Endothelial cell of umbilical vein (primary cell): ENCODE data around the gene NUDCD3. TPM values are rescaled to one million over a fixed set of nuclear protein-coding genes. Genes with fewer than 3 reads are reported as not detected.

Experiments used
- BruUV-seq: library from RNA; stranded (reverse); fragments of 400-500 nt; replicated peaks from 2 replicates; lab custom pipeline; 2021; lab: Mats Ljungman, UMichigan
- CTCF ChIA-PET: fragments of 300-600, 350-600 bp; sonication (Branson Sonifier 250); formaldehyde crosslinking; loops from one replicate; lab custom pipeline; 2021; ENCODE audit warnings: antibody characterized with exemption, inconsistent platforms; lab: Charles Lee
- POLR2A ChIA-PET: fragments of 300-600, 350-600 bp; sonication (Branson Sonifier 250); formaldehyde crosslinking; loops from one replicate; lab custom pipeline; 2021; ENCODE audit warnings: antibody characterized with exemption, inconsistent platforms; lab: Charles Lee
- DNase-seq: peaks from one replicate; pipeline ENCODE4 v3.0.0-alpha.2; 2011; ENCODE audit warnings: low read depth, low spot score
- FAIRE-seq: peaks from 2 replicates; lab custom pipeline; 2011; peaks lifted over from hg19 to GRCh38; lab: Jason Lieb, UNC
- H2AFZ ChIP-seq: 2 replicates; pipeline ENCODE4 v1.6.0; 2012; ENCODE audit warnings: low read depth, low read length, control low read depth, inconsistent platforms
- H3K27ac ChIP-seq: 2 replicates; pipeline ENCODE4 v1.5.1; 2011; ENCODE audit warnings: low read depth, mild to moderate bottlenecking, control low read depth, low read length, moderate library complexity; ENCODE audit not compliant: insufficient read depth
- H3K27me3 ChIP-seq, 2 experiments: 2 replicates each; pipeline versions ENCODE4 v1.6.0 to v1.6.1; 2011; ENCODE audit warnings: low read length in 2 of 2, mixed read lengths in 1 of 2; ENCODE audit not compliant: control insufficient read depth in 2 of 2, insufficient read depth in 2 of 2
- H3K36me3 ChIP-seq, 2 experiments: 2 replicates in 1 of 2; 3 replicates in 1 of 2; pipeline ENCODE4 v1.5.1; 2011; ENCODE audit warnings: low read length in 2 of 2, mild to moderate bottlenecking in 1 of 2, moderate library complexity in 1 of 2; ENCODE audit not compliant: control insufficient read depth in 2 of 2, insufficient read depth in 2 of 2; ENCODE audit errors: extremely low read depth in 1 of 2
- H3K4me1 ChIP-seq: 3 replicates; pipeline ENCODE4 v1.5.1; 2011; ENCODE audit warnings: mild to moderate bottlenecking, low read length; ENCODE audit not compliant: control insufficient read depth, insufficient read depth; ENCODE audit errors: extremely low read depth
- H3K4me2 ChIP-seq: 2 replicates; pipeline ENCODE4 v1.6.1; 2011; ENCODE audit warnings: low read length, control low read depth, mixed read lengths; ENCODE audit not compliant: insufficient read depth
- H3K4me3 ChIP-seq, 3 experiments: fragments of 200-600 bp in 1 of 3; sonication (generic), shearing (Covaris generic) in 1 of 3; replicated peaks in 1 of 3; 2 replicates each; pipeline ENCODE4 v1.5.1; 2011 to 2016; ENCODE audit warnings: control low read depth in 3 of 3, low read length in 3 of 3, mild to moderate bottlenecking in 2 of 3, inconsistent platforms in 1 of 3, low read depth in 1 of 3, moderate library complexity in 1 of 3; ENCODE audit not compliant: insufficient read depth in 1 of 3
- H3K79me2 ChIP-seq: 2 replicates; pipeline ENCODE4 v1.6.0; 2012; ENCODE audit warnings: low read length, inconsistent platforms; ENCODE audit not compliant: control insufficient read depth, insufficient read depth
- H3K9ac ChIP-seq: replicated peaks from 2 replicates; pipeline ENCODE3; 2011; ENCODE audit warnings: low read length, control low read depth; ENCODE audit not compliant: insufficient read depth; ENCODE audit errors: extremely low read depth
- H3K9me1 ChIP-seq: replicated peaks from 3 replicates; pipeline ENCODE4 v1.6.0; 2011; ENCODE audit warnings: mild to moderate bottlenecking, low read length; ENCODE audit not compliant: control insufficient read depth, insufficient read depth; ENCODE audit errors: extremely low read depth
- H3K9me3 ChIP-seq: replicated peaks from 2 replicates; pipeline ENCODE4 v1.5.1; 2012; ENCODE audit warnings: low read length, inconsistent platforms; ENCODE audit not compliant: control insufficient read depth, insufficient read depth
- H4K20me1 ChIP-seq: replicated peaks from 2 replicates; pipeline ENCODE3; 2011; ENCODE audit warnings: mild to moderate bottlenecking, low read length; ENCODE audit not compliant: control insufficient read depth, insufficient read depth; ENCODE audit errors: extremely low read depth
- EZH2 ChIP-seq: IDR thresholded peaks from 2 replicates; pipeline ENCODE4 v1.6.1; 2012; ENCODE audit warnings: borderline replicate concordance, low read depth, mild to moderate bottlenecking, moderate library complexity, low read length, inconsistent platforms; ENCODE audit not compliant: severe bottlenecking
- FOS ChIP-seq: IDR thresholded peaks from 2 replicates; pipeline ENCODE4 v1.6.1; 2011; ENCODE audit warnings: mild to moderate bottlenecking, low read length, moderate library complexity, borderline replicate concordance; ENCODE audit not compliant: insufficient read depth
- GATA2 ChIP-seq: IDR thresholded peaks from 2 replicates; pipeline ENCODE4 v1.7.0; 2011; ENCODE audit warnings: low read depth, mild to moderate bottlenecking, moderate library complexity, mixed read lengths, low read length; ENCODE audit not compliant: insufficient read length, insufficient read depth
- JUN ChIP-seq: IDR thresholded peaks from 2 replicates; pipeline ENCODE4 v1.6.1; 2011; ENCODE audit warnings: borderline replicate concordance, low read depth; ENCODE audit not compliant: insufficient read length, insufficient read depth
- MYC ChIP-seq: IDR thresholded peaks from one replicate; pipeline ENCODE4 v1.6.1; 2011; ENCODE audit warnings: mild to moderate bottlenecking, low read depth, low read length
- POLR2A ChIP-seq: IDR thresholded peaks from 2 replicates; pipeline ENCODE4 v1.6.1; 2012; ENCODE audit warnings: low read depth, mild to moderate bottlenecking, control low read depth, low read length
- dilution Hi-C: fragments of 300-500 bp; cut with MboI; formaldehyde crosslinking; loops from one replicate; pipeline ENCODE4 v1.15.0; 2019; ENCODE audit warnings: low sequenced_read_pairs; ENCODE audit not compliant: extremely low pct_ligation_motif_present
- intact Hi-C: fragments of 100-400 bp; cut with micrococcal nuclease; formaldehyde crosslinking; loops from one replicate; pipeline ENCODE4 v1.10.0; 2022
- polyA plus RNA-seq, 4 experiments: library from polyadenylated mRNA; depleted of rRNA in 3 of 4; stranded (reverse) in 3 of 4; unstranded in 1 of 4; fragments of >200 nt; gene quantifications; 2 replicates each; pipeline versions ENCODE4 v1.2.1 to v1.2.3, GENCODE V29; 2011 to 2012; ENCODE audit warnings: missing spikeins in 1 of 4
- total RNA-seq: library from RNA; stranded (reverse); gene quantifications from 2 replicates; pipeline ENCODE4 v1.2.3, GENCODE V29; 2021
- TF ChIP-seq, protein P1 (sequence below), 2 donors: IDR thresholded peaks; 1 replicate in 1 of 2; 2 replicates in 1 of 2; pipeline ENCODE4 v1.5.1; 2011; ENCODE audit warnings: low read length in 2 of 2, mild to moderate bottlenecking in 2 of 2, moderate library complexity in 2 of 2, control low read depth in 1 of 2, inconsistent platforms in 1 of 2, low read depth in 1 of 2; ENCODE audit not compliant: insufficient read depth in 1 of 2; ENCODE audit errors: extremely low read depth in 1 of 2
- TF ChIP-seq, protein P2 (sequence below): IDR thresholded peaks from 2 replicates; pipeline ENCODE4 v1.6.1; 2011; ENCODE audit not compliant: insufficient read depth, insufficient read length

The NUDCD3 gene
- total and polyA plus RNA-seq, 2 donors (not counting 3 experiments of a cell fraction or from before 2014, with no cell fraction given), result 50.6 to 137 TPM

DNA sequence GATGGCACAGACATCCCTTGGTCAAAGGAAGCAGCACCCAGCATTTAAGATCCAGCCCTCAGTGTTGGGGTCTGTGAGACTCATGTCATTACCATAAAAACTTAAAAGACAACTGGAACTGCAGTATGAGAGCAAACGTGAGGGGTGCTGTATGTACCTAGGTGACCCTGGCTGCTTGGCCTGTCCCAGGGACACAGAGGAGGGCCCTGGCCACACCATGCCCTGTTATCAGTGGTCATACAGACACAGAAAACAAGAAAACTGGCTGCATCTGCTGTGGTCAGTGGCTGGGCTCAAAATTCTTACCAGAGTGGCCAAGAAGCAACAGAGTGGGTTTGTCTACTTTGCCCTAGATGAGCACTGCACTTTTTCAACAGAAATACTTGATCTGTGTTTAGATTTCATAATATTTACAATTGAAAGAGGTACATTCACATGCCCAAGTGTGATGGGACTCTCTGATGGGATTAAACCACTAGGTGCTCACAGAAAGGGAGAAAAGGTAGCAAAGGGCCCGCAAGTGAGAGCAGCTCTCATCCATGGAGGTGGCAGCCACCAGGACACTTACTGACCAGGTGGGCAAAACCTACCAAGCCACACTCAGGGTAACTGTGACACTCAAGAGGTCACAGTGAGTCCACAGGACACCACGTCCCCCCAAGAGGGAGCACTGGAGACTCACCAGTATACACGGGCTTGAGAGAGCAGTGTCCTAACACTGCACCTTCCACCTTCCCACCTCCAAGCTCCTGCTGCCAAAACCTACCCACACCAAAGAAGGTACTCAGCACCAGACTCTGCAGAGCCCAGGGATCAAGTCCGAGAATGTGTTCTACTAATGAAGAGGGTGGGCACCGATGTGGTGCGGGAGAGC is 97.0 kb downstream of the NUDCD3 start:
- H3K4me1 ChIP-seq, result peaks cover 28% of the 10 kb centered on the region
- H3K9me1 ChIP-seq, result no peaks in the 10 kb centered on the region
- peaks cover 4% of the 10 kb centered on the region for H3K79me2 ChIP-seq
- H3K27me3 ChIP-seq, result no peaks in the 10 kb centered on the region
- FAIRE-seq (no peak), DNase-seq (no peak)
- BruUV-seq, result no TSS peak
- no peaks in the 10 kb centered on the region for H4K20me1 ChIP-seq
- no peaks in the 10 kb centered on the region for H3K9me3 ChIP-seq
- no peak overlapping the region for H3K4me2 ChIP-seq
- TF ChIP-seq FOS, result no peak
- TF ChIP-seq GATA2, result no peak
- TF ChIP-seq, protein P1, sequence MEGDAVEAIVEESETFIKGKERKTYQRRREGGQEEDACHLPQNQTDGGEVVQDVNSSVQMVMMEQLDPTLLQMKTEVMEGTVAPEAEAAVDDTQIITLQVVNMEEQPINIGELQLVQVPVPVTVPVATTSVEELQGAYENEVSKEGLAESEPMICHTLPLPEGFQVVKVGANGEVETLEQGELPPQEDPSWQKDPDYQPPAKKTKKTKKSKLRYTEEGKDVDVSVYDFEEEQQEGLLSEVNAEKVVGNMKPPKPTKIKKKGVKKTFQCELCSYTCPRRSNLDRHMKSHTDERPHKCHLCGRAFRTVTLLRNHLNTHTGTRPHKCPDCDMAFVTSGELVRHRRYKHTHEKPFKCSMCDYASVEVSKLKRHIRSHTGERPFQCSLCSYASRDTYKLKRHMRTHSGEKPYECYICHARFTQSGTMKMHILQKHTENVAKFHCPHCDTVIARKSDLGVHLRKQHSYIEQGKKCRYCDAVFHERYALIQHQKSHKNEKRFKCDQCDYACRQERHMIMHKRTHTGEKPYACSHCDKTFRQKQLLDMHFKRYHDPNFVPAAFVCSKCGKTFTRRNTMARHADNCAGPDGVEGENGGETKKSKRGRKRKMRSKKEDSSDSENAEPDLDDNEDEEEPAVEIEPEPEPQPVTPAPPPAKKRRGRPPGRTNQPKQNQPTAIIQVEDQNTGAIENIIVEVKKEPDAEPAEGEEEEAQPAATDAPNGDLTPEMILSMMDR (IDR thresholded peaks at IDR 0.05; ENCODE audit: extremely low read depth in 1 of 2, insufficient read depth in 1 of 2, low read depth in 1 of 2, low read length in 2 of 2), result no peak
- TF ChIP-seq EZH2, result no peak
- no peak for TF ChIP-seq MYC
- no peak for TF ChIP-seq POLR2A
- TF ChIP-seq, protein P2, sequence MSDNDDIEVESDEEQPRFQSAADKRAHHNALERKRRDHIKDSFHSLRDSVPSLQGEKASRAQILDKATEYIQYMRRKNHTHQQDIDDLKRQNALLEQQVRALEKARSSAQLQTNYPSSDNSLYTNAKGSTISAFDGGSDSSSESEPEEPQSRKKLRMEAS, result no peak
- no peak for TF ChIP-seq JUN
- H3K4me3 ChIP-seq, result no peak overlapping the region
- POLR2A ChIA-PET, result no interaction called here
- H3K27ac ChIP-seq, result no peak overlapping the region
- no peak overlapping the region for H2AFZ ChIP-seq
- intact Hi-C loops, result no loop called here
- dilution Hi-C loops, result no loop called here
- no peak overlapping the region for H3K9ac ChIP-seq
- CTCF ChIA-PET, result interaction anchor here (0.9 to 2.1 kb wide), 2 partner anchors 10 to 12 kb away, joined by 3 to 5 read pairs; no protein-coding TSS in a partner anchor
- peaks cover 0 to 7% of the 10 kb centered on the region in 2 experiments for H3K36me3 ChIP-seq
